ENCODE data around the gene GABRR2.
"Not testable (repeated sequence)": the region's sequence is repeated elsewhere in the genome, so short reads cannot be mapped to it uniquely, and the experiment has no call there.

The GABRR2 gene

DNA sequence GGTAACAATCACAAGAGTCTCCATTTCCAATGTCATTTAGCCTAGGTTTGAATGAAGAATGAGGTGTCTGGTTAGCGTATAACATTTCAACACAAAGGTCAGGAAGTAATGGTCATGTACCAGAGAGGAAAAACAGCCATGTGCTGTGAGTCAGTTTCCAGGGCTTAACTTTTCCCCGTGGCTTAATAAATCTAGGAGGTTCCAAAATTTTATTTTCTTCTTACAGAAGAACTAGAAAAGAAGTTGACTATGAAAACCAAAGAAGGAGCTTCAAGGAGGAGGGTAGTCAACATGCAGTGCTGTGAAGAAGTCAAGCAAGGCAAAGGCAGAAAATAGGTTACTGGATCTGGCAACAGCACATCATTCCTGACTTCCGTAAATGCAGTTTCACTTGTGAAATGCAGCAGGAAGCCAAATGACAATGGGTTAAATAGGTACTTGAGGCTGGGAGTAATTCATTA lies 8.4 kb upstream of the GABRR2 start:
- no peak for DNase-seq

DNA sequence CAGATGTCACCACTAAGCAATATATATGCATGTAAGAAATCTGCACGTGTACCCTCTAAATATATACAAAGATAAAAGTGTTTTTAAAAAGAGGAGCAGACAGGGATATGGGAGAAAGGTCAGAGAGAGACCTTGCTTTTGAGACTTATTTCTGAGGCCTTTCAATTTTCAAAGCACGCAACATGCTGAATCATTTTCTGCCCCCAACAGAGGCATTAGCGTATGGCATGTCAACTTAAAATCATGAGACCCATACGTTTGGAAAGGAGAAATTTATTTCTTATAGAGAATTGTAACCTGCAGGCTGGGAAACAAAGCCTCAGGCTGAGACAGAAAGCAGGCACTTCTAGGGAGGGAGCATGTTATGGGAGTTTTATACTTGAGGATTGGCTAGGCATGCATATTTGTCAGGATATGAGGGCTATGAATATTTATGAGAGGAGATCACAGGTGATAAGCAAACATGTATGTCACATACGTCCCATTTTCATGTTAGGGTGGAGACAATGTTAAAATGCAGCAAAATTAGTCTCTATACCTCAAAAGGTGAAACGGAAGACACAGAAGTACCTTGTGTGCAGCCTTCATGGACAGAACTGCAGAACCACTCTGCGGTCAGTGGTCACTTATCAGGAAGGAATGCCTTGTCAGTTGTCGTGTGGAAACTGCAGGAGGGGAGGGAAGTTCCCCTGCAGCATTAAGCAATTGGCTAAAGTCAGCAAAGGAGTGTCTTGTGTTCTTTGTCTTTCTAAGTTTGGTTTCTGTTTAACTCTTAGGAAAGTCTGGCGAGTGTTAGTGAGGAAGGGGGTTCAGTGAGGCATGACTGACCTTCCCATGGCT lies 6.3 kb upstream of the GABRR2 start:
- no peak for DNase-seq

DNA sequence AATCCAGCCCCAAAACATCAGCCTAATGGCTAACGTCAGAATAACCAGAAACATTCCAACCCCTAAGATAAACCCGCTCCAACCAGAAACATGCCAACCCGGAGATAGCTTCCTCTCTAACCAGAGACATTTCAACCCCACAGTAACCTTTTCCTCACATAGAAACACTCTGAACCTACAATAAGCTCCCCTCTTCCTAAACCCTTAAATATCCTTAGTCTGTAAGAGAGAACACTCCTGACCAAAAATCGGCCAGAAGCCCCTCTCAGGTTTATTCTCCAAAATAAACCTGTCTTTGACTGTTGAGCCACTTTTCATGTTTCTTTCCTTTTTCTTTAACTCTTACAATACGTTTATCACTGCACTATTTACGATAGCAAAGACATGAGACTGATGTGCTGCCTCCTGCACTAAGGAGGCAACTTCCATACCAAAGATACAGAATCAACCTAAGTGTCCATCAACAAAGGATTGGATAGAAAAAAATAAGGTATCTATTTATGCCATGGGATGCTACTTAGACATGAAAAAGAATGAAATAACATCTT lies 5.0 kb upstream of the GABRR2 start:
- no peak for DNase-seq

- no peak for DNase-seq
Observed at GRCh38 chr6:89317067-89317466, 2.0 kb upstream of the GABRR2 start.

GRCh38 chr6:89314692-89315091 lies 407 bp downstream of the GABRR2 start:
- no peak for DNase-seq

DNA sequence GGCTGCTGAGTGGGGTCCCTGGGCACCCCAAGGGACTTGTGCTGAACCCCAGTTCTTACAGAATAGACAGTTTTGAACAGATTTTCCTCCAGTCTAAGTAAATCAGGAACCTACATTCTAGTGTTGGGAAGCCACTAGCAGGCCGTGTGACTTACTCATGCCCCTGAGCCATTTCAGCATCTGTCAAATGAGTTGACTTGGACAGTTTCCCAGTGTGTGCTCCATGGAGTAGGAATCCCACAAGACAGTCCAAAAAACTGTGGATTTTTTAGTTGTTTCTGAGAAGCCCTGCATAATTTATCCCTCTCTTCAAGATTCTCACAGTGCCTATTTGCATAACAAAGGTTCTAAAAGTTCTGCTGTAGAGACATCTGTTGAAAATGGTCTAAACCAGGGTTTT lies 2.1 kb downstream of the GABRR2 start:
- DNase-seq: no peak

- DNase-seq: no peak
Observed at GRCh38 chr6:89311853-89312531, 3.1 kb downstream of the GABRR2 start.

DNA sequence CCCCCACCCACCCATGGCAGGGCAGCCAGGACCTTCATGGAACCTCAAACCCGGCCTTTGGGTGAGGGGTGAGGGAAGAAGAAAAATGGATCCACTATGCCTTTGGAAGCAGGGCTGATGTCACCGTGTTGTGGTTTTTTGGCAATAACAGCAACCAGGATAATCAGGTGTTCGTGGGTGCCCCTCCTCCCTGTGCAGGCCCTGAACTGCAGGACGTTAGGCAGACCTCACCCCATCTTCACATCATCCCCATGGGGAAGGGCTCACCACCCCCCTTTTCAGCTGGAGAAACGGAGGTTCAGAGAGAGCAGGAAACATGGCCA lies 3.6 kb downstream of the GABRR2 start:
- no peak for DNase-seq

DNA sequence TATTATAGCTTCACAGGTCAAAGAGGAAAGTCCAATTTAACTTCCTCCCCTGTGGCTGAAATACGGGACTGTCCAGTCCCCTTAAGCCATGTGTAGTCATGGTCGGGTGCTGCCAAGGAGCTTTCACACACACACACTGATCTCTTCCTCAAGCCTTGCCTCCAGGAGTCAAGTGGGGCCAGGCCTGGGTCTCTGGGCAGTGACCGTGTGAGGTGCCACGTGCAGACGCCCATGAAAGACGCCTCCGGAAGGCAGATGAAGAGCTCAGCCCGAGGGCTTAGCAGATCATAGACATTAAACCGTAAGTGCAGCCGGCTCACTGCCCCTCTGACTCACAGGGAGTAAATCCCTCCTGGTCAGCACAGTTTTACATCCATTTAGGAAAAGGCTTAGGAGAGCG lies 4.2 kb downstream of the GABRR2 start:
- DNase-seq: no peak

- no peak for DNase-seq
Observed at GRCh38 chr6:89308525-89309395, 6.3 kb downstream of the GABRR2 start.

DNA sequence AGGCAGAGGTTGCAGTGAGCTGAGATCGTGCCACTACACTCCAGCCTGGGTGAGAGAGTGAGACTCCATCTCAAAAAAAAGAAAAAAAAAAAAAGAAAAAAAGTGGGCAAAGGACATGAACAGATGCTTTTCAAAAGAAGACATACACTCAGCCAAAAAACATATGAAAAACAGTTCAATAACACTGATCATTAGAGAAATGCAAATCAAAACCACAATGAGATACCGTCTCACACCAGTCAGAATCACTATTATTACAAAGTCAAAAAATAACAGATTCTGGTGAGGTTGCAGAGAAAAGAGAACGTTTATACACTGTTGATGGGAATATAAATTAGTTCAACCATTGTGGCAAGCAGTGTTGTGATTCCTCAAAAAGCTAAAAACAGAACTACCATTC lies 10.6 kb downstream of the GABRR2 start:
- DNase-seq: not testable (repeated sequence)

- no peak for DNase-seq
Observed at GRCh38 chr6:89302936-89303335, 12.2 kb downstream of the GABRR2 start.

DNA sequence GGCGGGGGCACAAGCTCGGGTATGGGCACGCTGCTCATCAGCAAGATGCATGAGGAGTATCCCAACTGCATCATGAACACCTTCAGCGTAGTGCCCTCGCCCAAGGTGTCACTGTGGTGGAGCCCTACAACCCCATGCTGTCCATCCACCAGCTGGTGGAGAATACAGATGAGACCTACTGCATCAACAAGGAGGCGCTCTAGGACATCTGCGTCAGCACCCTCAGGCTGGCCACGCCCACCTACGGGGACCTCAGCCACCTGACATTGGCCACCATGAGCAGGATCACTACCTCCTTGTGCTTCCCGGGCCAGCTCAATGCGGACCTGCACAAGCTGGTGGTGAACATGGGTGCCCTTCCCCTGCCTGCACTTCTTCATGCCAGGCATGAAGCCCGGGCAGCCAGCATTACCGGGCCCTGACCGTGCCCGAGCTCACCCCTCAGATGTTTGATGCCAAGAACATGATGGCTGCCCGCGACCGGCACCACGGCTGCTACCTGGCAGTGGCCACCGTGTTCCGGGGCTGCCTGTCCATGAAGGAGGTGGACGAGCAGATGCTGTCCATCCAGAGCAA lies 12.8 kb downstream of the GABRR2 start:
- no peak for DNase-seq

DNA sequence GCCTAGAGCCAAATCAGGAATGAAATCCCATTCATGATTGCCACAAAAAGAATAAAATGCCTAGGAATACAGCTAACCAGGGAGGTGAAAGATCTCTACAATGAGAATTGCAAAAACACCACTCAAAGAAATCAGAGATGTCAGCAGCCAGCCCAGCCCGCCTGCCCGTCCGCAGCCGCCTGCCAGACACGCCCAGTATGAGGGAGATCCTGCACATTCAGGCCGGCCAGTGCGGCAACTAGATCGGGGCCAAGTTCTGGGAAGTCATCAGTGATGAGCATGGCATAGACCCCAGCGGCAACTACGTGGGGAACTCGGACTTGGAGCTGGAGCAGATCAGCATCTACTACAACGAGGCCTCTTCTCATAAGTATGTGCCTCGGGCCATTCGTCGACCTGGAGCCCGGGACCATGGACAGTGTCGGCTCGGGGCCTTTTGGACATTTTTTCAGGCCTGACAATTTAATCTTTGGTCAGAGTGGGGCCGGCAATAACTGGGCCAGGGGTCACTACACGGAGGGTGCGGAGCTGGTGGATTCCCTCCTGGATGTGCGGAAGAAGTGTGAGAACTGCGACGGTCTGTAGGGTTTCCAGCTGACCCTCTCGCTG lies 13.4 kb downstream of the GABRR2 start:
- DNase-seq: no peak

DNA sequence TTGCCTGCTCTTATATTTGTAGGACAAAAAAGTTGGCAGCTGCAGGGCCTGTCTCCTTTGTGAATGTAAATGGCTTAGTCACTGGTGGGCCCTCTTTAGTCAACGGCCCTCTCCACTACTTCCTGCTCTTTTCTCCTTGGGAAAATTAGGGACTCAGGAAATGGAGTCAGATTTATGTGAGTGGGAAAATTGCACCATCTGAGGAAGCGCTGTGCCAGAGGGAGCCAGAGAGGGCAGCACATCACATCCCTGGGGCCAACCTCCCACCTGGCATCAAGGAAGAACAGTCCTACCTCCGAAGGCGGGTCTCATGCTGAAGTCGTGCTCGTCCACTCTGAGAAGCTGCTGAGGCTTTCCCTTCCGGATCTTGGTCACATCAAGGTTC lies 15.6 kb downstream of the GABRR2 start:
- DNase-seq: no peak

DNA sequence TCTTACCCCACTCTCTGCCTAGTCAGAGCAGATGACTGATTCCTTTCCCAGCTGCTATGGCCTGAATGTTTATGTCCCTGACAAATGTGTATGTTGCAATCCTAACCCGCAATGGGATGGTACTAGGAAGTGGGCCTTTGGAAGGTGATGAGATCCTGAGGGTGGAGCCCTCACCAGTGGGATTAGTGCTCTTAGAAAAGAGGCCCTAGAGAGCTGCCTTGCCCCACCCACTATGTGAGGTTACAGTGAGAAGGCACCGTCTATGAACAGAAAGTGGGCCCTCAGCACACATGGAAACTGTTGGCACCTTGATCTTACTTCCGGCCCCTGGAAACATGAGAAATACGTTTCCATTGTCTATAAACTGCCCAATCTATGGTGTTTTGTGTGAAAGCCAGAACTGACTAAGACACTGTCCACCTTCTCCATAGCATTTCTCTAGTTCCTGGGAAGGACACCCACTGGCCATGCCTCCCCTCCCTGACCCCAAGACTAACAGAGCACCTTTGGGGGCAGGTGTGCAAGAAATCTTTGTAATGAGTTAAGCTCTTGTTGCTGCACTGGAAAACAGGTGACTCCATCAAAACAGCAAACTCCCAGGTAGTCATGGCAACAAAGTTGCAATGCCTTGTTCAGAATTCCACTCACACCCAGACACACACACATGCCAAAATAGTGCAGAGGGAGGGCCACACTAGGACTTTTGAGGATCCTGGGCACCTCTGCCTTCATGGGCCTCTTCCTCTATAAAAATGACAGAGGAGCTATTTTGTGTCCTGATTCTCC lies 16.2 kb downstream of the GABRR2 start:
- no peak for DNase-seq

GRCh38 chr6:89297695-89298351 lies 17.3 kb downstream of the GABRR2 start:
- peak; percentile 46 for DNase-seq

GRCh38 chr6:89295981-89296380 lies 19.1 kb downstream of the GABRR2 start:
- DNase-seq: no peak

DNA sequence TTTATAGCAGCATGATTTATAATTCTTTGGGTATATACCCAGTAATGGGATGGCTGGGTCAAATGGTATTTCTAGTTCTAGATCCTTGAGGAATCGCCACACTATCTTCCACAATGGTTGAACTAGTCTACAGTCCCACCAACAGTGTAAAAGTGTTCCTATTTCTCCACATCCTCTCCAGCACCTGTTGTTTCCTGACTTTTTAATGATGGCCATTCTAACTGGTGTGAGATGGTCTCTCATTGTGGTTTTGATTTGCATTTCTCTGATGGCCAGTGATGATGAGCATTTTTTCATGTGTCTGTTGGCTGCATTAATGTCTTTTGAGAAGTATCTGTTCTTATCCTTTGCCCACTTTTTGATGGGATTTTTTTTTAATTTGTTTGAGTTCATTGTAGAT lies 20.0 kb downstream of the GABRR2 start:
- DNase-seq: not testable (repeated sequence)

DNA sequence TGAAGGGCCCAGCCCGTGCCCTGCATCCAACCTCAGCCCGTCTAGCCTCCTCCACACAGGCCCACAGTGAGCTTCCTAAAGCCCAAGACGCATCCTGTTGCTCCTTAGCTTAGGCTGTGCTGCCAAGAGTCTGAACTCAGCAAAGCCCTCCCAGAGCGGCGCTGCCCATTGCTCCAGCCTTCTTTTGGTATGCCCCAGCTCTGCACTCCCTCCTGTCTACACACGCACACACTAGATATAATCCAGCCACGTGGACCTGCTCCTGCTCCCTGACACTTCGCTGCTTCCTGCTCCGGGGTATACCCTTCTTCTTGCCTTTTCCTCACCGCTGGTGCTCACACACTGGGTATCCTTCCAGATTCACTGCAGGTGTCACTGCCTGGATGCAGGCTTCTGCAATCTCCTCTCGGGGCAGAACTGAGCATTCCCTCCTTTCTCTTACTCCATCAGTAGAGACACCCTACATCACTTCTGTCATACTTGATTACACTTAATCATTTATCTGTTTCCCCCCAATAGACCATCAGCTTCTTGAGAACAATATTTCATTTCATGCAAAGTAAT lies 23.8 kb downstream of the GABRR2 start:
- DNase-seq: no peak
